Esophagus muscularis mucosa (tissue), 4 donors: Measurements from ENCODE around the gene TMEM33. TPM values are rescaled to one million over a fixed set of nuclear protein-coding genes. Genes with fewer than 3 reads are reported as not detected.

Source experiments
- DNase-seq: peaks from one replicate; pipeline ENCODE4 v3.0.0-alpha.2; 2017; ENCODE audit errors: extremely low spot score
- H3K27ac ChIP-seq, 4 donors: fragments of 200-600 bp; sonication (generic); replicated peaks in 1 of 4; 1 replicate in 3 of 4; 2 replicates in 1 of 4; pipeline ENCODE4 v1.5.1; 2016 to 2019; ENCODE audit warnings: mild to moderate bottlenecking in 1 of 4
- H3K27me3 ChIP-seq, 4 donors: fragments of 200-600 bp; sonication (generic); one replicate each; pipeline versions ENCODE4 v1.5.1 to v1.6.0; 2016 to 2019
- H3K36me3 ChIP-seq, 4 donors: fragments of 200-600 bp; sonication (generic); one replicate each; pipeline ENCODE4 v1.5.1; 2016 to 2019
- H3K4me1 ChIP-seq, 4 donors: fragments of 200-600 bp; sonication (generic); one replicate each; pipeline ENCODE4 v1.5.1; 2016 to 2019
- H3K4me3 ChIP-seq, 4 donors: fragments of 200-600 bp; sonication (generic); 1 replicate in 2 of 4; 2 replicates in 2 of 4; pipeline ENCODE4 v1.5.1; 2016 to 2019; ENCODE audit warnings: mild to moderate bottlenecking in 4 of 4, moderate library complexity in 1 of 4
- H3K9me3 ChIP-seq, 4 donors: fragments of 200-600 bp; sonication (generic); 1 replicate in 3 of 4; 2 replicates in 1 of 4; pipeline ENCODE4 v1.5.1; 2016 to 2019
- EP300 ChIP-seq: sonication (generic); formaldehyde crosslinking; IDR thresholded peaks from one replicate; pipeline ENCODE4 v1.6.1; 2017; ENCODE audit warnings: antibody characterized with exemption
- POLR2A ChIP-seq: fragments of 450-650 bp; IDR thresholded peaks from one replicate; pipeline ENCODE4 v1.6.1; 2017; ENCODE audit warnings: antibody characterized with exemption, moderate library complexity, mild to moderate bottlenecking, low read depth
- POLR2AphosphoS5 ChIP-seq, 2 donors: sonication (generic); formaldehyde crosslinking; IDR thresholded peaks; one replicate each; pipeline ENCODE4 v1.6.1; 2017; ENCODE audit warnings: antibody characterized with exemption in 2 of 2
- WGBS: methylation state at CpG from one replicate; pipeline ENCODE4 v1.1.5; 2018; 5-methylcytosine and 5-hydroxymethylcytosine counted together
- intact Hi-C: fragments of 100-400 bp; cut with DNase I; formaldehyde crosslinking; loops from one replicate; pipeline ENCODE4 v1.15.1; 2023
- small RNA-seq, 3 donors: library from RNA; depleted of rRNA; stranded (forward); fragments of <200 nt; gene quantifications; one replicate each; pipeline ENCODE3, GENCODE V24; 2016
- total RNA-seq, 4 donors: library from RNA; depleted of rRNA; stranded (reverse); fragments of >200 nt; gene quantifications; one replicate each; pipeline versions ENCODE4 v1.1.0 to v1.2.1, GENCODE V29; 2016
- TF ChIP-seq, protein P1 (sequence below), 3 experiments: fragments of 200-600 bp in 2 of 3; fragments of 450-650 bp in 1 of 3; sonication (generic) in 2 of 3; IDR thresholded peaks; one replicate each; pipeline ENCODE4 v1.5.1; 2017 to 2019; ENCODE audit warnings: antibody characterized with exemption in 3 of 3, mild to moderate bottlenecking in 2 of 3, moderate library complexity in 1 of 3

TMEM33 gene
- total RNA-seq, 4 donors from 2014 or later, result 15.4 to 34.8 (median 26.3) TPM

- Histone ChIP-seq H3K27ac (no peak overlapping the region), H3K4me1 (peaks cover 0 to 4% (median 0%) of the 10 kb centered on the region in 4 donors), H3K36me3 (peaks cover 0 to 8% (median 3%) of the 10 kb centered on the region in 4 donors), H3K9me3 (no peaks in the 10 kb centered on the region), H3K4me3 (no peak overlapping the region), H3K27me3 (no peaks in the 10 kb centered on the region)
- intact Hi-C loops, result no loop called here
- TF ChIP-seq EP300, result no peak
- no peak for TF ChIP-seq POLR2A
- TF ChIP-seq POLR2AphosphoS5 (IDR thresholded peaks at IDR 0.05), result no peak
- TF ChIP-seq, protein P1, sequence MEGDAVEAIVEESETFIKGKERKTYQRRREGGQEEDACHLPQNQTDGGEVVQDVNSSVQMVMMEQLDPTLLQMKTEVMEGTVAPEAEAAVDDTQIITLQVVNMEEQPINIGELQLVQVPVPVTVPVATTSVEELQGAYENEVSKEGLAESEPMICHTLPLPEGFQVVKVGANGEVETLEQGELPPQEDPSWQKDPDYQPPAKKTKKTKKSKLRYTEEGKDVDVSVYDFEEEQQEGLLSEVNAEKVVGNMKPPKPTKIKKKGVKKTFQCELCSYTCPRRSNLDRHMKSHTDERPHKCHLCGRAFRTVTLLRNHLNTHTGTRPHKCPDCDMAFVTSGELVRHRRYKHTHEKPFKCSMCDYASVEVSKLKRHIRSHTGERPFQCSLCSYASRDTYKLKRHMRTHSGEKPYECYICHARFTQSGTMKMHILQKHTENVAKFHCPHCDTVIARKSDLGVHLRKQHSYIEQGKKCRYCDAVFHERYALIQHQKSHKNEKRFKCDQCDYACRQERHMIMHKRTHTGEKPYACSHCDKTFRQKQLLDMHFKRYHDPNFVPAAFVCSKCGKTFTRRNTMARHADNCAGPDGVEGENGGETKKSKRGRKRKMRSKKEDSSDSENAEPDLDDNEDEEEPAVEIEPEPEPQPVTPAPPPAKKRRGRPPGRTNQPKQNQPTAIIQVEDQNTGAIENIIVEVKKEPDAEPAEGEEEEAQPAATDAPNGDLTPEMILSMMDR (IDR thresholded peaks at IDR 0.05), result no peak
- no peak for DNase-seq
Measured at GRCh38 chr4:41999321-41999720, 64.1 kb downstream of the TMEM33 start.

GRCh38 chr4:42008011-42008786 lies 73.0 kb downstream of the TMEM33 start:
- DNase-seq, result no peak
- no peaks in the 10 kb centered on the region for H3K27me3 ChIP-seq
- H3K9me3 ChIP-seq, result no peaks in the 10 kb centered on the region
- WGBS, result 93% methylated on average over 3 of the region's 3 CpGs
- peaks cover 0 to 9% (median 8%) of the 10 kb centered on the region in 4 donors for H3K4me1 ChIP-seq
- peaks cover 0 to 11% (median 2%) of the 10 kb centered on the region in 4 donors for H3K36me3 ChIP-seq
- no peak overlapping the region for H3K4me3 ChIP-seq
- H3K27ac ChIP-seq, result no peak overlapping the region
- TF ChIP-seq, protein P1 (IDR thresholded peaks at IDR 0.05), result no peak
- TF ChIP-seq POLR2A, result no peak
- no peak for TF ChIP-seq POLR2AphosphoS5 (IDR thresholded peaks at IDR 0.05)
- TF ChIP-seq EP300, result no peak
- intact Hi-C loops, result no loop called here

Small RNA genes within 50 kb of the gene (small RNA-seq; reads per million reads assigned to genes)
- 0 reads per million in 3 donors for gene AC108210.2

Other genes starting within 250 kb of the TMEM33 start
- gene PHOX2B, start 186.7 kb upstream of the TMEM33 start, total RNA-seq, result 1 to 10 TPM in 1 of 4 donors, under 1 TPM in 2, not detected in 1; 0.19 to 3.0 (median 0.66) TPM
- gene DCAF4L1, start 46.3 kb downstream of the TMEM33 start, total RNA-seq, result under 1 TPM; under 0.01 to 0.29 (median 0.18) TPM
- 10 to 100 TPM; 32.4 to 45.4 (median 34.7) TPM for gene SLC30A9, start 55.1 kb downstream of the TMEM33 start, total RNA-seq
- gene BEND4, start 217.2 kb downstream of the TMEM33 start, total RNA-seq, result under 1 TPM in 2 of 4 donors, not detected in 2; under 0.01 TPM